Vagina (tissue), 2 donors: ENCODE measurements around the gene ERI2.

Experiments
- POLR2A ChIP-seq, 2 donors: fragments of 450-650 bp; IDR thresholded peaks; one replicate each; pipeline ENCODE4 v1.6.1; 2017; ENCODE audit warnings: antibody characterized with exemption in 2 of 2, mild to moderate bottlenecking in 2 of 2, moderate library complexity in 2 of 2
- POLR2AphosphoS5 ChIP-seq, 2 donors: sonication (generic); formaldehyde crosslinking; IDR thresholded peaks; one replicate each; pipeline ENCODE4 v1.9.0; 2017; ENCODE audit warnings: antibody characterized with exemption in 2 of 2, mild to moderate bottlenecking in 2 of 2, low read depth in 1 of 2; ENCODE audit not compliant: insufficient read depth in 1 of 2
- TF ChIP-seq, protein P1 (sequence below), 3 experiments: fragments of 450-650 bp in 2 of 3; fragments of 200-600 bp in 1 of 3; sonication (generic) in 1 of 3; IDR thresholded peaks; one replicate each; pipeline ENCODE4 v1.5.1; 2017 to 2019; ENCODE audit warnings: antibody characterized with exemption in 3 of 3, mild to moderate bottlenecking in 2 of 3, moderate library complexity in 2 of 3

DNA sequence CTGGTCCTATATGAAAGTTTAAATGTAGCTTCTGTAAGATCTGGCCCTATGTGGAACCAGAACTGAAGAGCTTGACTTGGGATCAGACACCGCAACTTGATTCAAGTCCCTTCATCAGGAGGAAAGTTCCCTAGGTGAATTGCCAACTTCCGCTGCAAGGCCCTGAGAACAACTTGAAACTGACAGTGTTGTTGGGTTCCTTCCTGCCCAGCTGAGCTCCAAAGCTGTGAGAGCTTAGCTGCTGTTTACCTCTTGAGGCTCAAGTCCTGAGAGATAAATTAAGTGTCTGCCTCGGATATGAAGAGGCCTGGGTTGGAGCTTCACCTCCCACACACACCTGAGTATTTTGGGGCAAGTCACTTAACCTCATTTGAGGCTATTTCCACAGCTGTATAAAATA is 44.7 kb upstream of the ERI2 start:
- TF ChIP-seq, protein P1, sequence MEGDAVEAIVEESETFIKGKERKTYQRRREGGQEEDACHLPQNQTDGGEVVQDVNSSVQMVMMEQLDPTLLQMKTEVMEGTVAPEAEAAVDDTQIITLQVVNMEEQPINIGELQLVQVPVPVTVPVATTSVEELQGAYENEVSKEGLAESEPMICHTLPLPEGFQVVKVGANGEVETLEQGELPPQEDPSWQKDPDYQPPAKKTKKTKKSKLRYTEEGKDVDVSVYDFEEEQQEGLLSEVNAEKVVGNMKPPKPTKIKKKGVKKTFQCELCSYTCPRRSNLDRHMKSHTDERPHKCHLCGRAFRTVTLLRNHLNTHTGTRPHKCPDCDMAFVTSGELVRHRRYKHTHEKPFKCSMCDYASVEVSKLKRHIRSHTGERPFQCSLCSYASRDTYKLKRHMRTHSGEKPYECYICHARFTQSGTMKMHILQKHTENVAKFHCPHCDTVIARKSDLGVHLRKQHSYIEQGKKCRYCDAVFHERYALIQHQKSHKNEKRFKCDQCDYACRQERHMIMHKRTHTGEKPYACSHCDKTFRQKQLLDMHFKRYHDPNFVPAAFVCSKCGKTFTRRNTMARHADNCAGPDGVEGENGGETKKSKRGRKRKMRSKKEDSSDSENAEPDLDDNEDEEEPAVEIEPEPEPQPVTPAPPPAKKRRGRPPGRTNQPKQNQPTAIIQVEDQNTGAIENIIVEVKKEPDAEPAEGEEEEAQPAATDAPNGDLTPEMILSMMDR (IDR thresholded peaks at IDR 0.05), result no peak
- TF ChIP-seq POLR2AphosphoS5 (IDR thresholded peaks at IDR 0.05; ENCODE audit: insufficient read depth in 1 of 2, low read depth in 1 of 2) (no peak), POLR2A (IDR thresholded peaks at IDR 0.05) (no peak)
